Thymus (tissue), 11 donors: ENCODE measurements around the gene SRPK3. TPM values are rescaled to one million over a fixed set of nuclear protein-coding genes. Genes with fewer than 3 reads are reported as not detected.

Experiments
- DNase-seq, 9 donors: peaks; one replicate each; pipeline ENCODE4 v3.0.0-alpha.2; 2013; ENCODE audit warnings: low spot score in 9 of 9, low read depth in 6 of 9, missing footprints in 1 of 9
- H3K27ac ChIP-seq, 2 donors: one replicate each; pipeline ENCODE4 v1.5.1; 2013; ENCODE audit warnings: control low read depth in 1 of 2, low read depth in 1 of 2, low read length in 1 of 2, mild to moderate bottlenecking in 1 of 2, moderate library complexity in 1 of 2
- H3K27me3 ChIP-seq, 2 donors: one replicate each; pipeline ENCODE4 v1.5.1; 2013; ENCODE audit warnings: low read length in 1 of 2; ENCODE audit not compliant: control insufficient read depth in 2 of 2, insufficient read depth in 1 of 2
- H3K36me3 ChIP-seq, 2 donors: one replicate each; pipeline ENCODE4 v1.5.1; 2013; ENCODE audit warnings: low read length in 1 of 2, mild to moderate bottlenecking in 1 of 2, moderate library complexity in 1 of 2; ENCODE audit not compliant: control insufficient read depth in 2 of 2, insufficient read depth in 2 of 2
- H3K4me1 ChIP-seq, 2 donors: one replicate each; pipeline ENCODE4 v1.5.1; 2013; ENCODE audit warnings: low read length in 2 of 2; ENCODE audit not compliant: control insufficient read depth in 2 of 2, insufficient read depth in 2 of 2
- H3K4me3 ChIP-seq, 2 donors: one replicate each; pipeline ENCODE4 v1.5.1; 2013; ENCODE audit warnings: low read length in 2 of 2, control low read depth in 1 of 2, mild to moderate bottlenecking in 1 of 2
- H3K9me3 ChIP-seq, 2 donors: one replicate each; pipeline ENCODE4 v1.5.1; 2013; ENCODE audit warnings: low read length in 1 of 2, mild to moderate bottlenecking in 1 of 2; ENCODE audit not compliant: control insufficient read depth in 2 of 2, insufficient read depth in 1 of 2
- WGBS: extraction: QIAGEN DNeasy Blood & Tissue Kit; methylation state at CpG from one replicate; pipeline ENCODE4 v1.1.7; 2013; 5-methylcytosine and 5-hydroxymethylcytosine counted together
- polyA plus RNA-seq: library from polyadenylated mRNA; stranded (reverse); fragments of 200-250 nt; gene quantifications from one replicate; pipeline ENCODE4 v1.2.3, GENCODE V29; 2013
- total RNA-seq: library from RNA; stranded (reverse); fragments of 120-200 nt; gene quantifications from one replicate; pipeline ENCODE4 v1.2.4, GENCODE V29; 2013
- donor health status: healthy.

SRPK3 gene
- total and polyA plus RNA-seq, 2 donors, result 0.61 to 0.75 TPM

GRCh38 chrX:153800746-153801145, 19.9 kb downstream of the SRPK3 start:
- H3K4me1 ChIP-seq, result peaks cover 3 to 13% of the 10 kb centered on the region in 2 donors
- WGBS, result 97% methylated on average over 7 of the region's 7 CpGs
- H3K4me3 ChIP-seq, result no peak overlapping the region
- H3K27me3 ChIP-seq, result peaks cover 0 to 2% of the 10 kb centered on the region in 2 donors
- no peak overlapping the region for H3K27ac ChIP-seq
- no peak for DNase-seq
- H3K9me3 ChIP-seq, result peaks cover 0 to 7% of the 10 kb centered on the region in 2 donors
- H3K36me3 ChIP-seq, result peaks cover 22% of the 10 kb centered on the region in 2 donors

DNA sequence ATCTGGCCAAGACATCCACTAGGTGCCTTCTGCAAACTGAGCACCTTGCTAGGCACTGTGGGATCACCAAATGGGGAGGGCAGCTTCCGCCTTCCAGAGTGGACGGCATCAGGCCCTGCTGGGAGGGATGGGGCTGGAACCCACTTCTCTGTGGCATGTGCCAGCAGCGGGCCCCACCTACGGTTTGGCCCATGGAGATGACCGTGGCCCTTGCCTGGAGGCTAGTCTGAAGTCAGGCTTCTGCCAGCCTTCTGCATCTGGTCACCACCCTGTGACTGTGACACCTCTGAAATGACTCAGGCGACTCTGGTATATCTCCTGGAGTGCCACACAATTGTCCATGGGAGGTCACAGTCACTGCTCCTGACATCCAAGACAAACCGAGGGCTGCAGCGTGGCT, 20.8 kb downstream of the SRPK3 start:
- peaks cover 0 to 2% of the 10 kb centered on the region in 2 donors for H3K27me3 ChIP-seq
- H3K4me3 ChIP-seq, result no peak overlapping the region
- no peak overlapping the region for H3K27ac ChIP-seq
- 93% methylated on average over 8 of the region's 8 CpGs for WGBS
- H3K9me3 ChIP-seq, result peaks cover 0 to 7% of the 10 kb centered on the region in 2 donors
- peaks cover 19 to 22% of the 10 kb centered on the region in 2 donors for H3K36me3 ChIP-seq
- H3K4me1 ChIP-seq, result peaks cover 3 to 7% of the 10 kb centered on the region in 2 donors
- no peak for DNase-seq

GRCh38 chrX:153802513-153803045, 21.7 kb downstream of the SRPK3 start:
- 14% methylated on average over 14 of the region's 14 CpGs for WGBS

DNA sequence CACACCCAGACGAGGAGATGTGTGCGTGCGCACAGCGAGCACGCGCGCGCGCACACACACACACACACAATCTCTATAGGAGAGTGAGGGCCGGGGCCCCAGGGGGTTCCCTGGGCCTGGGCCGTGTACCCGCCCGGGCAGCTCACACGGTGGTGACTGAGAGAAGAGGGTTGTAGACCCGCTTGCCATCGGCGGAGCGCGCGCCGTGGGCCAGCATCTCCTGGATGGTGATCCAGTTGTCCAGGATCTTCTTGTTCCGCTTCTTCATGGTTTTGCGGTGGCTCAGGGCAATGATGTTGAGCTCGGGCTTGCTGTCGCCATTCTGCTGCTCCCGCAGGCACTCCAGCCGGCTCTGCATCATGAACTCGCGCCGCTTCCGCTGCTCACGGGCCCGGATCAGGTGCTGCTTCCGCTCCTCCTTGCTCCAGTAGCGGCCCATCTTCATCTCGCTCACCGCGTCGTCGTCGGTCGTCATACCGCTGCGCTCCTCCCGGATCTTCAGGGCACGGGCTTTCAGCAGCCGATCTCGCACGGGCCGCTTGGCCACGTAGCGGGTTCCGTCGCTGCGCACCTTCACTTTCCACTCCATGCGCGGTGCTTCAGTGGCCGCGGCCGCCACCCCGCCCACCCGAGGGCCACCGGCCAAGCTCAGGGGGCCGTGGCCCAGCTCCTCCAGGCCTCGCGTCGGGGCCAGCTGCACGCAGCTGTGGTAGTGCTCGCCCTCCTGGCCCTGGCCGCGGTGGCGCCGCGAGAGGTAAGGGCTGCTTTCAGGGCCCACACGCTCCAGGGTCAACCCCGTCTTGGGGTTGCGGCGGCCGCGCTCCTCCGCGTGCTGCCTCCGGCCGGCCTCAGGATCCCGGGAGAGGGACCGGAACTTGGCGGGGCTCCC, 22.6 kb downstream of the SRPK3 start:
- peaks cover 6 to 8% of the 10 kb centered on the region in 2 donors for H3K36me3 ChIP-seq
- H3K4me3 ChIP-seq, result no peak overlapping the region
- no peaks in the 10 kb centered on the region for H3K9me3 ChIP-seq
- WGBS, result 99% methylated on average over 87 of the region's 87 CpGs
- peaks cover 0 to 2% of the 10 kb centered on the region in 2 donors for H3K27me3 ChIP-seq
- no peak overlapping the region for H3K27ac ChIP-seq
- no peak for DNase-seq
- H3K4me1 ChIP-seq, result peaks cover 3 to 7% of the 10 kb centered on the region in 2 donors

More at GRCh38 chrX:153802513-153803045, 21.7 kb downstream of the SRPK3 start:
- Histone ChIP-seq H3K9me3 (peaks cover 0 to under 1% of the 10 kb centered on the region in 2 donors), H3K27me3 (peaks cover 0 to 2% of the 10 kb centered on the region in 2 donors), H3K4me3 (no peak overlapping the region), H3K4me1 (peaks cover 3 to 7% of the 10 kb centered on the region in 2 donors), H3K36me3 (peaks cover 11 to 17% of the 10 kb centered on the region in 2 donors), H3K27ac (no peak overlapping the region)
- no peak for DNase-seq

- 96% methylated on average over 33 of the region's 34 CpGs for WGBS
- H3K9me3 ChIP-seq, result no peaks in the 10 kb centered on the region
- DNase-seq, result no peak
- no peak overlapping the region for H3K27ac ChIP-seq
- H3K4me3 ChIP-seq, result no peak overlapping the region
- H3K27me3 ChIP-seq, result peaks cover 0 to 2% of the 10 kb centered on the region in 2 donors
- peaks cover 0 to 3% of the 10 kb centered on the region in 2 donors for H3K36me3 ChIP-seq
- peaks cover 3 to 7% of the 10 kb centered on the region in 2 donors for H3K4me1 ChIP-seq
Measured at GRCh38 chrX:153804100-153804595, 23.3 kb downstream of the SRPK3 start.

DNA sequence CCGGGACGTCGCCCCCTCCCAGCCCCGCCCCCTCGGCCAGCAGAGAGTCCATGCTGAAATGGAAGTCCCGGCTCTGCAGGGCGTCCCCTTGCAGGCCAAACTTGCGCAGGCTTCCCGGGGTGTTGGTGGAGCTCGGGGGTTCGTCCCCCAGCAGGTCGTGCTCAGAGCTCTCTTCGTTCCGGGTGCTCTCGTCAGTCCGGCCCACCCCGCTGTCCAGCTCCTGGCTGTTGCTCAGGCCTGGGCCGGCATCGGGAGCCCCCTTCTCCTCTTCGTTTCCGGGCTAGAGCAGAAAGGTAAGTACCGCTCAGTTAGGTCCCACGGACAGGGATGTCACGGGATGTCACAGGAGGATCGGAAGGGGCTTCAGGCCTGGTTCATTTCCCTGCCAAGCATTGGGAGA, 23.8 kb downstream of the SRPK3 start:
- 97% methylated on average over 25 of the region's 25 CpGs for WGBS
- Histone ChIP-seq H3K27me3 (peaks cover 0 to 2% of the 10 kb centered on the region in 2 donors), H3K36me3 (no peaks in the 10 kb centered on the region), H3K9me3 (no peaks in the 10 kb centered on the region), H3K4me1 (peaks cover 3 to 7% of the 10 kb centered on the region in 2 donors), H3K4me3 (no peak overlapping the region), H3K27ac (no peak overlapping the region)
- DNase-seq, result no peak

DNA sequence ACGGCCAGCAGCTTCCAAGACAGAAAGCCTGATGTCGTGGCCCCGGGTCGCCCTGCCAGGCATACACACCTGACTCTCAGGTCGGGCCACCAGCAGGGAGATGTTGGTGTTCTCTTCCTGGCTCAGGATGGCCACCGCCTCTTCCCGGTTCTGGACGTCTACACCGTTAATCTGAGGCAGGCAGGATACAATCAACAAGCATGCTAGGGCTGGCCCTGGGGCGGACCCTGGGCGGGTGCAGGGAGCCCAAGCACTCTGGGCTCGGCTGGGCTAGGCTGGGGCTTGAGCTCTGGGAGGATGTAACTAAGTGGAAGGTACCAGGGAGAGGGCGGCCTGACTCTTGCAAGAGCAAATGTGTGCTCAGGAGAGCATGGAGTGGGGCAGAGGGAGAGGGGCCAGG, 24.6 kb downstream of the SRPK3 start:
- H3K4me3 ChIP-seq, result no peak overlapping the region
- H3K27me3 ChIP-seq, result peaks cover 0 to 5% of the 10 kb centered on the region in 2 donors
- WGBS, result 94% methylated on average over 13 of the region's 13 CpGs
- H3K4me1 ChIP-seq, result peaks cover 3 to 7% of the 10 kb centered on the region in 2 donors
- no peaks in the 10 kb centered on the region for H3K9me3 ChIP-seq
- no peak for DNase-seq
- no peaks in the 10 kb centered on the region for H3K36me3 ChIP-seq
- H3K27ac ChIP-seq, result no peak overlapping the region

DNA sequence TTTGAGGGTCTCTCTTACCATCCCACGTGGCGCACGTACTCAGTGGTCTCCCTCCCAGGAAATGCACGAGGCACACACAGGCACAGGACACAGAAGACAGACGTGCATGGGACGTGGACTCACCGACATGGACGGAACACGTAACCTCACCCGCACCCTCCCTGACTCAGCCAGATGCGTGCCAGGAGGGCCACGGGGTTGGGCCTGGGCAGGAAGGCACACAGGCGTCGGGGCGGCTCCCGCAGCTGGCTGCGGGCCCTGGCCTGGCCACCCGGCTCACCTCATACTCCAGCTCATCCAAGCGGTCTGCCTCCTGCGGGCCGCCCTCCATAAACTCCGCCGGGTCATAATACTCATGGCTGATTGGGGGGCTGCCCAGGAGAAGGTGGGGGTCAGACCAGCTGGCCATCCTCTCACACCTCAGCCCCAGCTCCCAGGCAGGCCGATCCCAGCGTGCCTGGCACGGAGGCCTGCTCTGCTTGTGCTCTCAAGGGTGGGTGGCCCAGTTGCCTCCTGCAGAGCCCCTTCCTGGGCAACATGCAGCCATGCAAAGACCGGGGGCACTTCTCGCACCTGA, 26.2 kb downstream of the SRPK3 start:
- no peak overlapping the region for H3K4me3 ChIP-seq
- WGBS, result 97% methylated on average over 28 of the region's 28 CpGs
- H3K4me1 ChIP-seq, result peaks cover under 1 to 1% of the 10 kb centered on the region in 2 donors
- no peak for DNase-seq
- H3K9me3 ChIP-seq, result no peaks in the 10 kb centered on the region
- no peaks in the 10 kb centered on the region for H3K36me3 ChIP-seq
- H3K27me3 ChIP-seq, result peaks cover 0 to 10% of the 10 kb centered on the region in 2 donors
- no peak overlapping the region for H3K27ac ChIP-seq

GRCh38 chrX:153807976-153808375, 27.1 kb downstream of the SRPK3 start:
- H3K9me3 ChIP-seq, result no peaks in the 10 kb centered on the region
- H3K27me3 ChIP-seq, result peaks cover 0 to 15% of the 10 kb centered on the region in 2 donors
- no peaks in the 10 kb centered on the region for H3K36me3 ChIP-seq
- H3K27ac ChIP-seq, result no peak overlapping the region
- 98% methylated on average over 19 of the region's 19 CpGs for WGBS
- H3K4me1 ChIP-seq, result no peaks in the 10 kb centered on the region
- no peak overlapping the region for H3K4me3 ChIP-seq
- no peak for DNase-seq
